ENCODE measurements around the gene SAMD4B.

The SAMD4B gene

GRCh38 chr19:39422020-39422419, 79.8 kb downstream of the SAMD4B start:
- no peak for TF ChIP-seq CTCF (IDR thresholded peaks at IDR 0.05; ENCODE audit: insufficient read depth, low read length, poor library complexity, severe bottlenecking)
- H3K27me3 ChIP-seq (replicated peaks; ENCODE audit: control insufficient read depth, insufficient read depth, low read length), result no peaks in the 10 kb centered on the region
- no peak for DNase-seq (ENCODE audit: extremely low read depth, insufficient read length)
- H3K36me3 ChIP-seq (ENCODE audit: control insufficient read depth, insufficient read depth, low read length), result peaks cover 36% of the 10 kb centered on the region
- no peak overlapping the region for H3K4me3 ChIP-seq (replicated peaks; ENCODE audit: low read depth, low read length)

GRCh38 chr19:39423258-39424086, 81.3 kb downstream of the SAMD4B start:
- DNase-seq (ENCODE audit: extremely low read depth, insufficient read length), result no peak
- Histone ChIP-seq H3K27me3 (replicated peaks; ENCODE audit: control insufficient read depth, insufficient read depth, low read length) (no peaks in the 10 kb centered on the region), H3K36me3 (ENCODE audit: control insufficient read depth, insufficient read depth, low read length) (peaks cover 31% of the 10 kb centered on the region), H3K4me3 (replicated peaks; ENCODE audit: low read depth, low read length) (no peak overlapping the region)
- no peak for TF ChIP-seq CTCF (IDR thresholded peaks at IDR 0.05; ENCODE audit: insufficient read depth, low read length, poor library complexity, severe bottlenecking)

GRCh38 chr19:39424934-39425333, 82.7 kb downstream of the SAMD4B start:
- Histone ChIP-seq H3K27me3 (replicated peaks; ENCODE audit: control insufficient read depth, insufficient read depth, low read length) (no peaks in the 10 kb centered on the region), H3K4me3 (replicated peaks; ENCODE audit: low read depth, low read length) (no peak overlapping the region), H3K36me3 (ENCODE audit: control insufficient read depth, insufficient read depth, low read length) (peaks cover 23% of the 10 kb centered on the region)
- TF ChIP-seq CTCF (IDR thresholded peaks at IDR 0.05; ENCODE audit: insufficient read depth, low read length, poor library complexity, severe bottlenecking), result no peak
- DNase-seq (ENCODE audit: extremely low read depth, insufficient read length), result no peak

GRCh38 chr19:39425744-39426143, 83.5 kb downstream of the SAMD4B start:
- Histone ChIP-seq H3K27me3 (replicated peaks; ENCODE audit: control insufficient read depth, insufficient read depth, low read length) (no peaks in the 10 kb centered on the region), H3K36me3 (ENCODE audit: control insufficient read depth, insufficient read depth, low read length) (peaks cover 22% of the 10 kb centered on the region), H3K4me3 (replicated peaks; ENCODE audit: low read depth, low read length) (no peak overlapping the region)
- TF ChIP-seq CTCF (IDR thresholded peaks at IDR 0.05; ENCODE audit: insufficient read depth, low read length, poor library complexity, severe bottlenecking), result no peak
- no peak for DNase-seq (ENCODE audit: extremely low read depth, insufficient read length)

- no peak for TF ChIP-seq CTCF (IDR thresholded peaks at IDR 0.05; ENCODE audit: insufficient read depth, low read length, poor library complexity, severe bottlenecking)
- H3K36me3 ChIP-seq (ENCODE audit: control insufficient read depth, insufficient read depth, low read length), result peaks cover 20% of the 10 kb centered on the region
- no peak overlapping the region for H3K4me3 ChIP-seq (replicated peaks; ENCODE audit: low read depth, low read length)
- DNase-seq (ENCODE audit: extremely low read depth, insufficient read length), result no peak
- H3K27me3 ChIP-seq (replicated peaks; ENCODE audit: control insufficient read depth, insufficient read depth, low read length), result no peaks in the 10 kb centered on the region
These were observed 83.9 kb downstream of the SAMD4B start for GRCh38 chr19:39426170-39426569.

Data from GM06990 (cell line).